ENCODE results near the gene SSR1. TPM values are rescaled to one million over a fixed set of nuclear protein-coding genes. Genes with fewer than 3 reads are reported as not detected.
A peak's percentile ranks its signal among the peaks of the same experiment; 100 is the strongest.

Gene SSR1
- total RNA-seq, 1 experiment from 2014 or later, result 65.2 TPM

DNA sequence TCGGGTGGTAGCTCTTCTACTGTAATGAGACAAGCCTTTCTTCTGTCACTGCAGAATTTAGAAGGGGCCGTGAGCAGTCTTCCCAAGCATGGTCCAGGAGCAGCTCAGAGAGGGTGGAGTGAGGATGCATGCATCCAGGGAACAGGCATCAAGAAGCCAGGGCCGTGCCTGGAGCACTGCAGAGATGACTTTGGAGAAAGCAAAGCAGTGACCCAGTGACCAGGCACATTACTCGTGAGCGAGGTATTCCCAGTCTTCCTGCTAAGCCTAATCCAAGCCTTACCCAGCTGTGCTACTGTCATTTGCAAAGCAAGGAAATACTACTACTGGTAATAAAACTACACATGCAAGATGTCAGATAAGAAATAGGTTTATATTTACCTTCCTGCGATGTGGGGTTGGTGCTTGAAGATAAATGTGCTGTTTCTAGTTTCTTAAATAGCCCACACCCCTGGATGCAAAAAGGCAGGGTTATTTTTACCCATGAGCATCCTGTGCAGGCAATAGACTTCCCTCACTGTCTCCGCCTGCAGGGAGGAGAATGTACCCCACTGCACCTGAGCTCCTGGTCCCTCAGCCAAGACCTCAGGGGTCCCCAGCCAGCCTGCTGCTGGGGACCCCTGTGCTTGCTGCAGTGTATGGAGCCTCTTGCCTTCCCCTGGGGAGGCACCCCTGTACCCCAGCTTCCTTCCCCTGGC is 62.9 kb downstream of the SSR1 start:
- TF ChIP-seq CTCF (conservative IDR thresholded peaks at IDR 0.05; ENCODE audit: low read depth, low read length) (no peak), EZH2 (IDR thresholded peaks at IDR 0.05; ENCODE audit: low read length, unreplicated experiment) (no peak), EZH2phosphoT487 (IDR thresholded peaks at IDR 0.05; ENCODE audit: borderline replicate concordance, low read length) (no peak)
- Histone ChIP-seq H3K9me3 (ENCODE audit: low read length) (no peaks in the 10 kb centered on the region), H3K4me1 (ENCODE audit: insufficient read depth, low read length) (peaks cover 4% of the 10 kb centered on the region; the same call in 1 of the 2 replicates), H3K4me2 (ENCODE audit: low read length) (no peak overlapping the region), H3K9me2 (replicated peaks; ENCODE audit: low read length) (no peaks in the 10 kb centered on the region), H2AFZ (ENCODE audit: low read length) (no peak overlapping the region), H3K79me2 (ENCODE audit: low read length) (no peaks in the 10 kb centered on the region), H3K36me3 (ENCODE audit: low read depth, low read length) (peaks cover 39% of the 10 kb centered on the region), H3K4me3 (ENCODE audit: low read length) (no peak overlapping the region), H3K9ac (ENCODE audit: low read length) (no peak overlapping the region), H3K27ac (ENCODE audit: low read length) (no peak overlapping the region), H4K20me1 (ENCODE audit: low read length) (no peaks in the 10 kb centered on the region), H3K27me3 (ENCODE audit: low read length) (no peaks in the 10 kb centered on the region), H3F3A (ENCODE audit: low read length, unreplicated experiment) (no peaks in the 10 kb centered on the region)
- ATAC-seq (peak; percentile 31; the same call in 1 of the 2 replicates), DNase-seq (peak; percentile 21)
- no TSS peak for BruUV-seq (replicated peaks)
- ChIA-PET CTCF (no interaction called here), POLR2A (ENCODE audit: unreplicated experiment) (interaction anchor here (0.6 kb wide), 1 partner anchor 53 kb away, joined by 3 read pairs; no protein-coding TSS in a partner anchor)
- intact Hi-C loops (cut with micrococcal nuclease), result no loop called here

GRCh38 chr6:7249391-7249790 is 63.6 kb downstream of the SSR1 start:
- ATAC-seq (no peak), DNase-seq (no peak)
- Histone ChIP-seq H3K27ac (ENCODE audit: low read length) (no peak overlapping the region), H3K9me3 (ENCODE audit: low read length) (no peaks in the 10 kb centered on the region), H3K9ac (ENCODE audit: low read length) (no peak overlapping the region), H3K4me3 (ENCODE audit: low read length) (no peak overlapping the region), H3K4me2 (ENCODE audit: low read length) (no peak overlapping the region), H3K4me1 (ENCODE audit: insufficient read depth, low read length) (peaks cover 4% of the 10 kb centered on the region; the same call in 1 of the 2 replicates), H3K27me3 (ENCODE audit: low read length) (no peaks in the 10 kb centered on the region), H3K79me2 (ENCODE audit: low read length) (no peaks in the 10 kb centered on the region), H4K20me1 (ENCODE audit: low read length) (no peaks in the 10 kb centered on the region), H3K36me3 (ENCODE audit: low read depth, low read length) (peaks cover 43% of the 10 kb centered on the region), H2AFZ (ENCODE audit: low read length) (no peak overlapping the region), H3F3A (ENCODE audit: low read length, unreplicated experiment) (no peaks in the 10 kb centered on the region), H3K9me2 (replicated peaks; ENCODE audit: low read length) (no peaks in the 10 kb centered on the region)
- TF ChIP-seq EZH2 (IDR thresholded peaks at IDR 0.05; ENCODE audit: low read length, unreplicated experiment), result no peak
- TF ChIP-seq CTCF (conservative IDR thresholded peaks at IDR 0.05; ENCODE audit: low read depth, low read length), result no peak
- intact Hi-C loops (cut with micrococcal nuclease), result no loop called here
- POLR2A ChIA-PET (ENCODE audit: unreplicated experiment), result interaction anchor here (0.6 kb wide), 1 partner anchor 54 kb away, joined by 3 read pairs; no protein-coding TSS in a partner anchor
- no TSS peak for BruUV-seq (replicated peaks)
- CTCF ChIA-PET, result no interaction called here

DNA sequence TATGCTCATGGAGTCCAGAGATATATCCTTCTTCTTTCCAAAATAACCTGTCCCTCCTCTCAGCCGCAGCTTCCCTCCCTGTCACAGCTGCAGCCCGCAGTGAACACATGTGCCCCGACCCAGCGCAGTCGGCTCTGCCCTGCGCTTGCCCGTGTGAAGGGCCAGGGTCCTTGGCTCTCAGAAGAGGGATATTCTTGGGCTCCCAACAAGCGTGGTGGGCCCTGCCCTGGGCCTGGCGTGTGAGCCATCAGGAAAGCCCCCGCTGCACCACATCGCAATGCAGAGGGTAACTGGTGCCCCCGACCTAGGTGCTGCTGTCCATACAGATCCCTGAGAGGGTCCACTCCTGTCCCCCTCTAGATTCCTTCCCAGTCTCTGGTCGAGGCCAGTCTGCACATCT is 65.2 kb downstream of the SSR1 start:
- no peak for DNase-seq
- Histone ChIP-seq H3F3A (ENCODE audit: low read length, unreplicated experiment) (no peaks in the 10 kb centered on the region), H3K4me1 (ENCODE audit: insufficient read depth, low read length) (peaks cover 10% of the 10 kb centered on the region), H4K20me1 (ENCODE audit: low read length) (no peaks in the 10 kb centered on the region), H2AFZ (ENCODE audit: low read length) (no peak overlapping the region), H3K9ac (ENCODE audit: low read length) (no peak overlapping the region), H3K36me3 (ENCODE audit: low read depth, low read length) (peaks cover 44% of the 10 kb centered on the region), H3K9me2 (replicated peaks; ENCODE audit: low read length) (no peaks in the 10 kb centered on the region), H3K79me2 (ENCODE audit: low read length) (peaks cover 4% of the 10 kb centered on the region; the same call in 1 of the 2 replicates), H3K4me2 (ENCODE audit: low read length) (no peak overlapping the region), H3K27ac (ENCODE audit: low read length) (no peak overlapping the region), H3K4me3 (ENCODE audit: low read length) (no peak overlapping the region), H3K27me3 (ENCODE audit: low read length) (no peaks in the 10 kb centered on the region), H3K9me3 (ENCODE audit: low read length) (no peaks in the 10 kb centered on the region)
- no peak for ATAC-seq
- TF ChIP-seq EZH2 (IDR thresholded peaks at IDR 0.05; ENCODE audit: low read length, unreplicated experiment) (no peak), EZH2phosphoT487 (IDR thresholded peaks at IDR 0.05; ENCODE audit: borderline replicate concordance, low read length) (no peak), CTCF (conservative IDR thresholded peaks at IDR 0.05; ENCODE audit: low read depth, low read length) (no peak)
- POLR2A ChIA-PET (ENCODE audit: unreplicated experiment), result no interaction called here
- CTCF ChIA-PET, result no interaction called here
- BruUV-seq (replicated peaks), result no TSS peak
- intact Hi-C loops (cut with micrococcal nuclease), result no loop called here

Data from PC-3 (cell line).